WI38 (cell line): ENCODE data around the gene MSI2.

ENCODE experiments used
- H3K4me3 ChIP-seq: 2 replicates; pipeline ENCODE4 v1.5.1; 2011; ENCODE audit warnings: low read depth, mild to moderate bottlenecking, control low read depth, low read length
- CTCF ChIP-seq: IDR thresholded peaks from 2 replicates; pipeline ENCODE4 v1.5.1; 2012; ENCODE audit warnings: low read depth, mild to moderate bottlenecking, control low read depth, low read length

Gene MSI2

GRCh38 chr17:57518587-57519581, 262.6 kb downstream of the MSI2 start:
- TF ChIP-seq CTCF, result no peak

DNA sequence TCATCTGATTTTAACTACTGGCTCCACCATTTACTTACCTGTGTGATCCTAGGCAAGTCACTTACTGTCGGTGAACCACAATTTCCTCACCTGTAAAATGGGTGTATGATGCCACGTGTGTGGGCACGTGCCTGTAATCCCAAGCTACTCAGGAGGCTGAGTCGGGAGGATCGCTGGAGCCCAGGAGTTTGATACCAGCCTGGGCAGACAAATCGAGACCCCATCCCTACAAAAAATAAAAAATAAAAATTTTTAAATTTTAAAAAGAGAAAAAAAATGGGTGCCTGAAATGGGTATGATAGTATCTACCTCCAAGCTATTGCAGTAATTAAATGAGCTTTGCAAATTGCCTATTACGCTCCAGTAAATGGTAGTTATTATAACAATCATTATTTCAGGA, 263.5 kb downstream of the MSI2 start:
- no peak for TF ChIP-seq CTCF
- H3K4me3 ChIP-seq, result no peak overlapping the region

More at GRCh38 chr17:57518587-57519581, 262.6 kb downstream of the MSI2 start:
- no peak overlapping the region for H3K4me3 ChIP-seq

GRCh38 chr17:57521606-57522005, 265.3 kb downstream of the MSI2 start:
- TF ChIP-seq CTCF, result no peak
- H3K4me3 ChIP-seq, result no peak overlapping the region

DNA sequence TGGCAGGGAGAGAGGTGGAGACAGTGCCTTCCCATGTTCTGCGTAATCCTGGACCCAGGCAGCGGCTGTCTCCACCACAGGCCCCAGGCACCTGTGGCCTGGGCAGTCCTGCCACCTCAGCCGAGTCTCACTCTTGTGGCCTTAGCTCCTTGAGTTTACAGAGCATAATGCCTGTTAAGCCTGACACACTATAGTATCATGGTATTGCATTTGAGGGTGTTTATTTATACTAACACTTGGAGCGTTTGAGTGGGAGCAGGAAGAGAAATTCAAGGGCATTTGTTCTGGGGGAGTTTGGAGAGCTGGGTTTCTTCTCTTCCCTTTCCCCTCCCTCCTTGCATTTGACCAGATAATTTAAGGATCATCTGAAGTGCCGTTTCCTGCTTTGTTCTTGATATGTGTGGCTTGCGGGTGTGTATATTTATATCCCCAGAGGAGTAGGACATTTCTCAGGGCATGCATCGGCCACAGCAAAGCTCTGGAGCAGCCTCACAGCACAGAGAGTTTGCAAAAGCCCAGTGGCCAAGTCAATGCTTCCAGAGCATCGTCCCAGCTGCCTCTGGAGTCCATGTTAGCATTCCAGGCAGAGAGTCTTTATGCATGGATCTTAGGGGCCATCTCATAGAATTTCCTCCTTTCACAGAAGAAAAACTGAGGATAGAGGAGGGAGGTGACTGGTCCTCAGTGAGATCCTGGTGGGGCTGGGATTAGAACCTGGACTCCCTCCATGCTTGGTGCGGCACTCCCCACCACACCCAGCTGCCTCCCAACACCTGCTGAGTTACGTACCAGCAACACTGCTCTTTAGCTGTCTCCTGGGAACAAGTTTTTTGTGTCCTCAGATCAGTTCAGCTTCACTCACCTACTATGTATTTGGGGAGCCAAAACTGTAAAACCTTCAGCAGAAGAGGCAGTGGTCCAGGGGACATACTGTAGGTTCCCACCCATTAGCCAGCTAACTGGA, 266.0 kb downstream of the MSI2 start:
- no peak overlapping the region for H3K4me3 ChIP-seq
- TF ChIP-seq CTCF, result no peak

DNA sequence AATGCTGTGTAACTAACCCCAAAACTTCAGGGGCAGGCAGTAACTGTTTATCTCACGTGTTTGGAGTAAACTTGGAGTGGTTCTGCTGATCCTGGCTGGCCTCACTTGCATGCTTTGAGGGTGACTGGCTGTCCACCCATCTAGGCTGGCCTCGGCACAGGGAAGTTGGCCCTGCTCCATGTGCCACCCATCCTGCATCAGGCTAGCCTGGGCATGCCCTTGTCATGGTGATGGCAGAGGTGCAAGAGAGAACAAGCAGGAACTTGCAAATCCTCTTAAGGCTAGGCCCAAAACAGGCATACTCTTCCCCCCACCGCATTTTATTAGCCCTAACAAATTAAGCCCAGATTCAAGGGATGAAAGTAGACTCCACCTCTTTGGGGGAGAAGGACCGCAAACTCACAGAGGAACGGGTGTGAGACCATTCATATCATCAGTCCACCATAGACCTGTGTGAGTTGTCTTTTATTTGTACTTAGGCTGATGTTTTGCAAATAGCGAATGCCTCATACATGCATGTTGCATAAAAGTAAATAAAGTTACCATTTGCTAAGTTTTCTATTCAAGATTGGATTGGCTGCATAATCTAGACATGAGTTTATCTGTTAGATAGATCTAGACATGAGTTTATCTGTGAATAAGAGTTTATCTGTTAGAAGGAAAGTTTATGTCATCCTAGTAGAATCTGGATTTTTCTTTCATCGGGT, 267.8 kb downstream of the MSI2 start:
- no peak overlapping the region for H3K4me3 ChIP-seq
- TF ChIP-seq CTCF, result no peak

GRCh38 chr17:57524839-57525568, 268.7 kb downstream of the MSI2 start:
- H3K4me3 ChIP-seq, result no peak overlapping the region
- TF ChIP-seq CTCF, result no peak
